Mesenchymal stem cell (in vitro differentiated cells and primary cell): ENCODE results near the gene HSF2BP.

ENCODE experiments used
- DNase-seq: peaks from one replicate; pipeline ENCODE4 v3.0.0-alpha.2; 2013
- H2AFZ ChIP-seq: one replicate; pipeline ENCODE4 v1.6.1; 2013; ENCODE audit warnings: low read depth, mild to moderate bottlenecking, control low read depth, inconsistent platforms, low read length, moderate library complexity
- H2AK5ac ChIP-seq: 2 replicates; pipeline ENCODE4 v1.6.1; 2013; ENCODE audit warnings: low read length, moderate library complexity, mild to moderate bottlenecking, inconsistent platforms; ENCODE audit not compliant: severe bottlenecking
- H2BK120ac ChIP-seq: one replicate; pipeline ENCODE4 v1.6.1; 2013; ENCODE audit warnings: low read depth, mild to moderate bottlenecking, inconsistent platforms, low read length, moderate library complexity
- H2BK12ac ChIP-seq, 2 experiments: one replicate each; pipeline ENCODE4 v1.6.1; 2013; ENCODE audit warnings: inconsistent platforms in 2 of 2, low read length in 2 of 2, mild to moderate bottlenecking in 2 of 2, moderate library complexity in 2 of 2, control low read depth in 1 of 2
- H2BK15ac ChIP-seq: one replicate; pipeline ENCODE4 v1.6.1; 2013; ENCODE audit warnings: mild to moderate bottlenecking, low read depth, inconsistent platforms; ENCODE audit not compliant: poor library complexity, severe bottlenecking
- H2BK5ac ChIP-seq: 2 replicates; pipeline ENCODE4 v1.6.1; 2013; ENCODE audit warnings: low read depth, mild to moderate bottlenecking, low read length, control low read depth, inconsistent platforms; ENCODE audit not compliant: poor library complexity, severe bottlenecking
- H3K14ac ChIP-seq, 2 experiments: one replicate each; pipeline ENCODE4 v1.6.1; 2013; ENCODE audit warnings: inconsistent platforms in 2 of 2, low read length in 2 of 2, control low read depth in 1 of 2, mild to moderate bottlenecking in 1 of 2, moderate library complexity in 1 of 2
- H3K18ac ChIP-seq, 2 experiments: one replicate each; pipeline ENCODE4 v1.6.1; 2013; ENCODE audit warnings: inconsistent platforms in 2 of 2, low read length in 2 of 2, control low read depth in 1 of 2, low read depth in 1 of 2, mild to moderate bottlenecking in 1 of 2
- H3K23ac ChIP-seq, 2 experiments: one replicate each; pipeline ENCODE4 v1.6.1; 2013; ENCODE audit warnings: inconsistent platforms in 2 of 2, low read length in 2 of 2, mild to moderate bottlenecking in 2 of 2, moderate library complexity in 2 of 2, control low read depth in 1 of 2
- H3K27ac ChIP-seq: 2 replicates; pipeline ENCODE4 v1.5.1; 2013; ENCODE audit warnings: mild to moderate bottlenecking, moderate library complexity, low read length, control low read depth, inconsistent platforms; ENCODE audit not compliant: poor library complexity, severe bottlenecking
- H3K27me3 ChIP-seq, 2 experiments: 2 replicates each; pipeline versions ENCODE4 v1.6.1 to v1.7.0; 2013; ENCODE audit warnings: low read length in 2 of 2, mild to moderate bottlenecking in 2 of 2, moderate library complexity in 2 of 2, control low read depth in 1 of 2, inconsistent platforms in 1 of 2; ENCODE audit not compliant: control insufficient read depth in 1 of 2, insufficient read depth in 1 of 2
- H3K36me3 ChIP-seq, 2 experiments: 2 replicates each; pipeline versions ENCODE4 v1.6.1 to v1.7.0; 2013; ENCODE audit warnings: low read length in 2 of 2, control low read depth in 1 of 2, inconsistent platforms in 1 of 2, low read depth in 1 of 2, mild to moderate bottlenecking in 1 of 2; ENCODE audit not compliant: insufficient read depth in 2 of 2, control insufficient read depth in 1 of 2
- H3K4ac ChIP-seq, 2 experiments: one replicate each; pipeline ENCODE4 v1.6.1; 2013; ENCODE audit warnings: inconsistent platforms in 2 of 2, low read length in 2 of 2, mild to moderate bottlenecking in 2 of 2, moderate library complexity in 2 of 2, control low read depth in 1 of 2, low read depth in 1 of 2
- H3K4me1 ChIP-seq: 2 replicates; pipeline ENCODE4 v1.6.1; 2013; ENCODE audit warnings: low read depth, low read length, control low read depth; ENCODE audit not compliant: control insufficient read depth, insufficient read depth
- H3K4me2 ChIP-seq: 2 replicates; pipeline ENCODE4 v1.6.1; 2013; ENCODE audit warnings: low read length, mild to moderate bottlenecking, inconsistent platforms; ENCODE audit not compliant: poor library complexity, severe bottlenecking
- H3K4me3 ChIP-seq, 2 experiments: 2 replicates each; pipeline versions ENCODE4 v1.5.1 to v1.7.0; 2013; ENCODE audit warnings: low read length in 2 of 2, mild to moderate bottlenecking in 2 of 2, control low read depth in 1 of 2, low read depth in 1 of 2; ENCODE audit not compliant: insufficient read depth in 1 of 2
- H3K79me1 ChIP-seq: replicated peaks from 2 replicates; pipeline ENCODE4 v1.6.1; 2013; ENCODE audit warnings: mild to moderate bottlenecking, control low read depth, low read length, inconsistent platforms; ENCODE audit not compliant: poor library complexity, severe bottlenecking
- H3K9ac ChIP-seq: 2 replicates; pipeline ENCODE4 v1.7.0; 2013; ENCODE audit warnings: mild to moderate bottlenecking, low read length, moderate library complexity
- H3K9me3 ChIP-seq: 2 replicates; pipeline ENCODE4 v1.7.0; 2013; ENCODE audit warnings: mild to moderate bottlenecking, low read length; ENCODE audit not compliant: control insufficient read depth
- H4K8ac ChIP-seq: one replicate; pipeline ENCODE4 v1.6.1; 2013; ENCODE audit warnings: inconsistent platforms, mild to moderate bottlenecking, low read length, moderate library complexity
- H4K91ac ChIP-seq: one replicate; pipeline ENCODE4 v1.6.1; 2013; ENCODE audit warnings: mild to moderate bottlenecking, low read length, inconsistent platforms
- WGBS: methylation state at CpG from one replicate; pipeline ENCODE4 v1.1.7; 2013; ENCODE audit warnings: mixed read lengths; 5-methylcytosine and 5-hydroxymethylcytosine counted together

HSF2BP gene

DNA sequence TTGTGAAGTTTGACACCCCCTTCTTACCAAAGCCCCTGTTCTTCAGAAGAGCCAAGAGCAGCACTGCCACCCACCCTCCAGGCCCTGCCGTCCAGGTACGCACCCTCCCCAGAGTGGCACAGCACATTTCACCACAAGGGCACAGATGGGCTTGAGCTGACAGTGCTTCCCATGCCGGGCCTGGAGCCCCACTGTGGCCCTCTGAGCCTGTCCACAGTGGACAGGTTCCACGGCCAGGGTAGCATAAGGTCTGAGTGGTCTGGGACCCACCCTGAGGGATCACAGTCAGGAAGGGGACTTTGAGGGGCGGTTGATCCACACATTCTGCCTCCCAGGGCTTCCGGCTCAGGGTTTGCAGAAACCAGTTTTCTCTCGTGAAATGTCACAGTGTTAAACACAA is 31.1 kb upstream of the HSF2BP start:
- peaks cover 85 to 97% of the 10 kb centered on the region in 2 experiments for H3K36me3 ChIP-seq
- H4K91ac ChIP-seq: no peak overlapping the region
- H3K4ac ChIP-seq: no peak overlapping the region
- H3K9me3 ChIP-seq: no peaks in the 10 kb centered on the region
- DNase-seq: no peak
- no peak overlapping the region for H3K14ac ChIP-seq
- H2AFZ ChIP-seq: no peak overlapping the region
- no peak overlapping the region for H2BK15ac ChIP-seq
- H2BK5ac ChIP-seq: no peak overlapping the region
- no peak overlapping the region for H2BK120ac ChIP-seq
- no peak overlapping the region for H3K4me2 ChIP-seq
- H3K18ac ChIP-seq: no peak overlapping the region
- no peak overlapping the region for H3K23ac ChIP-seq
- H4K8ac ChIP-seq: no peak overlapping the region
- WGBS: 97% methylated on average over 7 of the region's 7 CpGs
- H3K4me1 ChIP-seq: no peaks in the 10 kb centered on the region
- H3K27me3 ChIP-seq: no peaks in the 10 kb centered on the region
- H3K4me3 ChIP-seq: no peak overlapping the region
- no peak overlapping the region for H3K9ac ChIP-seq
- H3K79me1 ChIP-seq: peaks cover 13% of the 10 kb centered on the region
- no peak overlapping the region for H2AK5ac ChIP-seq
- no peak overlapping the region for H2BK12ac ChIP-seq
- no peak overlapping the region for H3K27ac ChIP-seq

DNA sequence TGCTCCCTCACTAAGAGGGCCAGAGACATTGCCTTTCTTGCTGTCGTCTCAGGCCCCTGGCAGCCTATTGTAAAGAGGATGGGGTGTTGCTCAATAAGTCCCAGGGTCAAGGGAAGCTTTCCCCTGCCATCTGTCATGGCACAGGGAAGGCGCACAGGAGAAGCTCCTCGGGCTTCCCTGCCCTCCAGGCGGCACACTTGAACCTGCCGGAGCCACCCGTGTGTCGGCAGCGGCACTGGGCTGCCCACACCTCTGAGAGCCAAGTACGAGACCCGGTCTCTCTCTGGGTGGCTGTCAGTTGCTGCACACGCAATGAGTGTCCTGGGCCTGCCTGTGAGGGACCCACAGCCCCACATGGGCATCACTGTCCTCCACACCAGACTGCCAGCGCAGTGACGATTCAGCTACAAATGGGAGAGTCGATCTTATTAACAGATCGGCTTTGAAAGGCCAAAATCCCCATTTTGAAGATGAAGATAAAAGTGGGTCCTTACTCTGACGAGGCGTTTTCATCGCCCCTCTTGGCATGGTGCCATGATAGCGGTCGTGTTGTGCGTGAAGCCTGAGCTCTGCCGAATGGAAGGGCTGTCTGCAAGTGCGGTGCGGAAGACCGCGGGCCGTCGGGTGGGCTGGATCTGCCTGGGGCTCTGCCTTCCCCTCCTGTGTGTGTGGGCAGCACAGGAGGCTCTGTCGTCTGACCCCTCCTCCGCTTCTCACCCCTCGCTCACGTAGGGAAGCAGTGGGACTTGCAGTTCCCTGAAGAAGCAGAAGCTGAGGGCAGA is 30.5 kb upstream of the HSF2BP start:
- Histone ChIP-seq H3K27me3 (no peaks in the 10 kb centered on the region), H3K36me3 (peaks cover 90 to 97% of the 10 kb centered on the region in 2 experiments), H3K4me2 (no peak overlapping the region), H3K79me1 (peaks cover 13% of the 10 kb centered on the region), H4K8ac (no peak overlapping the region), H3K23ac (no peak overlapping the region), H3K14ac (no peak overlapping the region), H3K27ac (no peak overlapping the region), H2AFZ (no peak overlapping the region), H3K4me3 (no peak overlapping the region), H2AK5ac (no peak overlapping the region), H3K18ac (no peak overlapping the region), H2BK5ac (no peak overlapping the region), H2BK15ac (no peak overlapping the region), H3K4ac (no peak overlapping the region), H2BK12ac (no peak overlapping the region), H4K91ac (no peak overlapping the region), H3K4me1 (no peaks in the 10 kb centered on the region), H2BK120ac (no peak overlapping the region), H3K9me3 (no peaks in the 10 kb centered on the region), H3K9ac (no peak overlapping the region)
- 97% methylated on average over 32 of the region's 32 CpGs for WGBS
- DNase-seq: no peak

DNA sequence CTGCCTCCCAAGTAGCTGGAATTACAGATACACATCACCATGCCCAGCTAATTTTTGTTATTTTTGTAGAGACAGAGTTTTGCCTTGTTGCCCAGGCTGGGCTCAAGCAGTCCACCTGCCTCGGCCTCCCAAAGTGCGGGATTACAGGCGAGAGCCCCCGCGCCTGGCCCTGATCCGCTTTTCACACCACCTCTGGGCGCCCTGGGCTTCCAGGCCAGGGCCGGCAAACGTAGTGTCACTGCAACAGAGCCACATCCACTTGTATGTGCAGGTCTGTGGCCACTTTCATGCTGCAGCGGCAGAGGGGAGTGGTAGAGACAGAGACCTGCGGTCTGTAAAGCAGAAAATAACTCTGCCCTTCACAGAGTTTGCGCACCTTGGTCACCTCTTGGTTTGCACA is 29.6 kb upstream of the HSF2BP start:
- Histone ChIP-seq H3K18ac (no peak overlapping the region), H3K4me1 (no peaks in the 10 kb centered on the region), H3K9ac (no peak overlapping the region), H3K23ac (no peak overlapping the region), H2AK5ac (no peak overlapping the region), H3K14ac (no peak overlapping the region), H2BK5ac (no peak overlapping the region), H4K8ac (no peak overlapping the region), H3K36me3 (peaks cover 87 to 95% of the 10 kb centered on the region in 2 experiments), H3K27me3 (no peaks in the 10 kb centered on the region), H3K4me3 (no peak overlapping the region), H2BK12ac (no peak overlapping the region), H3K79me1 (peaks cover 13% of the 10 kb centered on the region), H3K4ac (no peak overlapping the region), H2AFZ (no peak overlapping the region), H3K27ac (no peak overlapping the region), H3K9me3 (no peaks in the 10 kb centered on the region), H3K4me2 (no peak overlapping the region), H4K91ac (no peak overlapping the region), H2BK120ac (no peak overlapping the region), H2BK15ac (no peak overlapping the region)
- no peak for DNase-seq
- WGBS: 98% methylated on average over 12 of the region's 12 CpGs

GRCh38 chr21:43687566-43688399 is 28.5 kb upstream of the HSF2BP start:
- no peak overlapping the region for H3K9ac ChIP-seq
- no peaks in the 10 kb centered on the region for H3K9me3 ChIP-seq
- no peak overlapping the region for H3K27ac ChIP-seq
- H3K4me1 ChIP-seq: no peaks in the 10 kb centered on the region
- no peak overlapping the region for H2BK12ac ChIP-seq
- no peak overlapping the region for H2BK15ac ChIP-seq
- no peak overlapping the region for H2AK5ac ChIP-seq
- no peak overlapping the region for H2AFZ ChIP-seq
- no peak overlapping the region for H4K91ac ChIP-seq
- H3K18ac ChIP-seq: no peak overlapping the region
- WGBS: 96% methylated on average over 27 of the region's 27 CpGs
- peaks cover 16% of the 10 kb centered on the region for H3K79me1 ChIP-seq
- no peak overlapping the region for H2BK5ac ChIP-seq
- H3K14ac ChIP-seq: no peak overlapping the region
- H3K27me3 ChIP-seq: no peaks in the 10 kb centered on the region
- H2BK120ac ChIP-seq: no peak overlapping the region
- DNase-seq: no peak
- peak overlapping the region in 1 of 2 experiments; percentile 23 for H3K4me3 ChIP-seq
- H3K23ac ChIP-seq: no peak overlapping the region
- no peak overlapping the region for H4K8ac ChIP-seq
- H3K36me3 ChIP-seq: peaks cover 81 to 90% of the 10 kb centered on the region in 2 experiments
- no peak overlapping the region for H3K4me2 ChIP-seq
- H3K4ac ChIP-seq: no peak overlapping the region
